ENCODE data around the gene FBXL19. TPM values are rescaled to one million over a fixed set of nuclear protein-coding genes. Genes with fewer than 3 reads are reported as not detected.
A peak's percentile ranks its signal among the peaks of the same experiment; 100 is the strongest.

FBXL19 gene
- total and polyA plus RNA-seq, 2 of the 13 experiments (the other 11 are each of a cell fraction or from before 2014, with no cell fraction given) = 6.0 to 13.7 TPM

DNA sequence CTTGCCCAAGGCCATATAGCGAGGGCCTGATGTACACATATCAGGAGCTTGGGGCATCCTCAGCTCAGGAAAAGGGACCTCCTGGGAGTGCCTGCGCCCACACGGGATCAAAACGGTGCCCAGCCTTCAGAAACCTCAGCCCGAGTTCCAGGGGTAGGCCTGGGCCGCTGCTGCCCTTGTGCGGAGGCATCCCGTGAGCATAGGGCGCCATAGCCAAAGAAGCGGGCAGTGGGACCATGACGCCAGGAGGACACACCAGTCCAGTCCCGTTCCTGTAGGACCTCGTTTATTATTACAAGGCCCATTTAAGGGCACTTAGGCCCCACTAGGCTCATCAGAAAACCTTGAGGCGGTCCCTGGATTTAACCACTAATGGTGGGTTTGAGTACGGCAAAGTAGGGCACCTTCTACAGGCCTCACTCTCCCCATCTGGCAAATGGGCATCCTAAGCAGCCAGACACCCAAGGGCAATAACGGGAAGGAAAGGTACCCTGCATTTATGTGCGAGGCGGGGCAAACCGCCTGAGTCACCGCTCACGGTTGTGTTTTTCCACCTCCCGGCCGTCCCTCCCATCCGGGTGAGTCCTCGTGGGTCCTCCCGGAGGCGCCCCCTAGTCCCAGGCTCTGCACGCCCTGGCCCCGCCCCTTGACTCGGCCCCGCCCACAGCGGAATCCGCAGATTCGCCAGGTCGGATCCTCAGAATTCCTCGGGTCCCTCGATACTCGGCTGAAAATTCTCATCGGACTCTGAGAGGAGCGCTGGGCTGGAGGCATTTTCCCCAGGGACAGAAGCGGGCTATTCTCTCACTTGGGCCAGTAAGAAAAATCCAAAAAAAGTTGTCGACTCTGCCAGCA is 33.5 kb downstream of the FBXL19 start (continued):
- TF ChIP-seq ZBTB7A (CRISPR knock-in tag; IDR thresholded peaks at IDR 0.05) (0 out of 2 replicates have a peak, but pooled peaks have one; percentile 17), HDAC1 (CRISPR knock-in tag; IDR thresholded peaks at IDR 0.05) (peak; percentile 37; the same call in 1 of the 2 replicates), ZC3H13 (CRISPR knock-in tag; IDR thresholded peaks at IDR 0.05) (peak; percentile 97), TRIM24 (CRISPR knock-in tag; IDR thresholded peaks at IDR 0.05) (no peak), ZNF263 (CRISPR knock-in tag; IDR thresholded peaks at IDR 0.05) (peak; percentile 99), ZNF143 (CRISPR knock-in tag; IDR thresholded peaks at IDR 0.05) (no peak), SOX5 (CRISPR knock-in tag; IDR thresholded peaks at IDR 0.05; ENCODE audit: borderline replicate concordance) (no peak), ZFYVE20 (CRISPR knock-in tag; IDR thresholded peaks at IDR 0.05; ENCODE audit: borderline replicate concordance, low read depth) (no peak), DMAP1 (CRISPR knock-in tag; IDR thresholded peaks at IDR 0.05) (no peak), WIZ (CRISPR knock-in tag; IDR thresholded peaks at IDR 0.05) (peak; percentile 73; the same call in 1 of the 2 replicates), ZNF704 (CRISPR knock-in tag; IDR thresholded peaks at IDR 0.05; ENCODE audit: borderline replicate concordance) (0 out of 2 replicates have a peak, but pooled peaks have one; percentile 85), ZNF746 (CRISPR knock-in tag; IDR thresholded peaks at IDR 0.05) (0 out of 2 replicates have a peak, but pooled peaks have one; percentile 65), HES4 (CRISPR knock-in tag; IDR thresholded peaks at IDR 0.05; ENCODE audit: borderline replicate concordance) (0 out of 2 replicates have a peak, but pooled peaks have one; percentile 40), MAFK (conservative IDR thresholded peaks at IDR 0.05 in 1 of 2, IDR thresholded peaks at IDR 0.05 in 1 of 2; ENCODE audit: low read length in 2 of 2) (peak in 1 of 2 experiments; percentile 35; a peak in 1 of 4 replicates), PBX2 (CRISPR knock-in tag; IDR thresholded peaks at IDR 0.05) (no peak), FOSL1 (CRISPR knock-in tag; IDR thresholded peaks at IDR 0.05; ENCODE audit: borderline replicate concordance) (peak; percentile 63; the same call in 1 of the 2 replicates), ZNF740 (CRISPR knock-in tag; IDR thresholded peaks at IDR 0.05) (peak; percentile 53; the same call in 1 of the 2 replicates), FIP1L1 (IDR thresholded peaks at IDR 0.05; ENCODE audit: borderline replicate concordance, insufficient read depth, low read depth, low read length) (no peak; the same call in 1 of the 2 replicates), ZNF264 (CRISPR knock-in tag; IDR thresholded peaks at IDR 0.05) (peak; percentile 56; the same call in 1 of the 2 replicates), ONECUT2 (CRISPR knock-in tag; IDR thresholded peaks at IDR 0.05) (0 out of 2 replicates have a peak, but pooled peaks have one; percentile 26), ZNF562 (CRISPR knock-in tag; IDR thresholded peaks at IDR 0.05; ENCODE audit: borderline replicate concordance) (no peak), ZNF160 (CRISPR knock-in tag; IDR thresholded peaks at IDR 0.05) (peak; percentile 59), MAX (IDR thresholded peaks at IDR 0.05) (peak; percentile 66), ZNF549 (CRISPR knock-in tag; IDR thresholded peaks at IDR 0.05) (peak; percentile 20; the same call in 1 of the 2 replicates), PAF1 (CRISPR knock-in tag; IDR thresholded peaks at IDR 0.05) (no peak), NFE2 (CRISPR knock-in tag; IDR thresholded peaks at IDR 0.05) (peak; percentile 70; the same call in 1 of the 2 replicates), ZNF468 (CRISPR knock-in tag; IDR thresholded peaks at IDR 0.05) (no peak)
- TF ChIP-seq, protein P1, sequence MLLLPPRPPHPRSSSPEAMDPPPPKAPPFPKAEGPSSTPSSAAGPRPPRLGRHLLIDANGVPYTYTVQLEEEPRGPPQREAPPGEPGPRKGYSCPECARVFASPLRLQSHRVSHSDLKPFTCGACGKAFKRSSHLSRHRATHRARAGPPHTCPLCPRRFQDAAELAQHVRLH (CRISPR knock-in tag; IDR thresholded peaks at IDR 0.05; ENCODE audit: borderline replicate concordance, low read depth) = no peak; the same call in 1 of the 2 replicates

All from HepG2 (cell line).